ENCODE data around the gene HTR4. TPM values are rescaled to one million over a fixed set of nuclear protein-coding genes. Genes with fewer than 3 reads are reported as not detected.

HTR4 gene
- total RNA-seq, 1 donor from 2014 or later: not detected

DNA sequence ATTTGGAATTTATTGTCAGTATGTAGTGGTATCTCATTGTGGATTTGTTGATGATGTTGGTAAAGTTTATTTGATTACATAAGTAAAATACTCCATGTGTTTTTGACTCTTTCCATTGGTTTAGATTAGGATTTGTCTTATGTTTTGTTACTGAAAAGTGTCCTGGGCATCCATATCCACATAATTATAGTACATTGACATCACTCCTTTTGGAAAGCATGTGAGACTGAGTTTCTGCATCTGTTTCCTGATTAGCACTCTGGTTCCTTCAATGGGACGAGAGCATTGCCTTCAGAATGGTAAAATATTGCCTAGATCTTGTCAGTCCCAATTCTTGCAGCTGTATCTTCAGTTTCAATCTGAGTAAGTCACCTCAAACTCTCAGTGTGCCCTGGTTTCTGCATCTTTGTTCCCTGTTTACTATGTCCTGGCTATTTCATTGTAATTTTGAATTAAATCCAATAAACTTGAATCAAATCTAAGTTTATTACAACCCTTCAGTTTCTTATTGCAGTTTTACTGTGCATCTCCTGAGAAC is 142.4 kb downstream of the HTR4 start:
- Mint-ChIP-seq H3K4me3 (ENCODE audit: unreplicated experiment) (no peak overlapping the region), H3K27ac (ENCODE audit: unreplicated experiment) (no peak overlapping the region)

DNA sequence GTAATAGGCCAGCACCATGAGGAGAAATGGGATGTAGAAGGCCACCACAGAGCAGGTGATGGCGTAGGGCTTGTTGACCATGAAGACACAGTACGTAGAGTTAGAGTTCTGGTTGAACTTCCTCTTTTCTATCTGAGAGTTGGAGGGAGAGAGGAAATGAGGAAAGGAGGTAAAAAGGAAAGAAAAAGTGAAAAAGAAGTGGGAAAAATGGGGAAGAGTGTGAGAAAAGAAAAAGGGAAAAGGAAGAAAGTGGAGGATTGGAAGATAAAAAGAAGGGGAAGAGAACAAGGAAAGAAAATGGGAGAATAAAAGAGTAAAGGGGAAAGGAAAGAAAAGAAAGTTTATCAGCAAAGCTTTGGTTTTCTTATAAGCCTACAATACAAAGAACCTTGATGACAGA is 144.4 kb downstream of the HTR4 start:
- H3K36me3 Mint-ChIP-seq (ENCODE audit: low read depth): no peaks in the 10 kb centered on the region
- no peaks in the 10 kb centered on the region for H3K4me1 Mint-ChIP-seq (ENCODE audit: low read depth)
- H3K27me3 Mint-ChIP-seq (ENCODE audit: low read depth): peaks cover 9% of the 10 kb centered on the region

More for the DNA sequence above, 142.4 kb downstream of the HTR4 start:
- Mint-ChIP-seq H3K27me3 (ENCODE audit: low read depth) (peaks cover 9% of the 10 kb centered on the region), H3K4me1 (ENCODE audit: low read depth) (no peaks in the 10 kb centered on the region), H3K9me3 (ENCODE audit: low read depth) (peaks cover 6% of the 10 kb centered on the region), H3K36me3 (ENCODE audit: low read depth) (no peaks in the 10 kb centered on the region)
- TF ChIP-seq, protein P1, sequence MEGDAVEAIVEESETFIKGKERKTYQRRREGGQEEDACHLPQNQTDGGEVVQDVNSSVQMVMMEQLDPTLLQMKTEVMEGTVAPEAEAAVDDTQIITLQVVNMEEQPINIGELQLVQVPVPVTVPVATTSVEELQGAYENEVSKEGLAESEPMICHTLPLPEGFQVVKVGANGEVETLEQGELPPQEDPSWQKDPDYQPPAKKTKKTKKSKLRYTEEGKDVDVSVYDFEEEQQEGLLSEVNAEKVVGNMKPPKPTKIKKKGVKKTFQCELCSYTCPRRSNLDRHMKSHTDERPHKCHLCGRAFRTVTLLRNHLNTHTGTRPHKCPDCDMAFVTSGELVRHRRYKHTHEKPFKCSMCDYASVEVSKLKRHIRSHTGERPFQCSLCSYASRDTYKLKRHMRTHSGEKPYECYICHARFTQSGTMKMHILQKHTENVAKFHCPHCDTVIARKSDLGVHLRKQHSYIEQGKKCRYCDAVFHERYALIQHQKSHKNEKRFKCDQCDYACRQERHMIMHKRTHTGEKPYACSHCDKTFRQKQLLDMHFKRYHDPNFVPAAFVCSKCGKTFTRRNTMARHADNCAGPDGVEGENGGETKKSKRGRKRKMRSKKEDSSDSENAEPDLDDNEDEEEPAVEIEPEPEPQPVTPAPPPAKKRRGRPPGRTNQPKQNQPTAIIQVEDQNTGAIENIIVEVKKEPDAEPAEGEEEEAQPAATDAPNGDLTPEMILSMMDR (IDR thresholded peaks at IDR 0.05): no peak
- no peak for DNase-seq (ENCODE audit: low spot score)

DNA sequence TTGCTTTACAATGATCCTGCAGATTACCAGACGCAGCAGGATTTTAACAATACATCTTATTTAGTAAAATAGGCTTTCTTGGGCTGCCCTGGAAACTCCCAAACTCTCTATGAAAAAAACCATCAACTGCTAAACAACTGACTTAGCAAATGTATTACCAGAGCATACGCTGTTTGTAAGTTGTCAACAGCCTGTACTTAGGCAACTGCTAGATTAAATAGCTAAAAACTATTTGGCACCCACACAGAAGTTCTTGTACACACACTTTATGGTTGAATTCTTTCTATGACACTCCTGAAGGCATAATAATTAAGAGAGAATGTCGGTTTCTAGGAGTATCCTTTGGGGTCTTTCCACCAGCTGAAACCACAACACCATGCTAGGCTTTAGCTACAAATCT is 146.7 kb downstream of the HTR4 start:
- peaks cover 5% of the 10 kb centered on the region for H3K9me3 Mint-ChIP-seq (ENCODE audit: low read depth)
- no peak overlapping the region for H3K27ac Mint-ChIP-seq (ENCODE audit: unreplicated experiment)
- TF ChIP-seq, protein P1 (IDR thresholded peaks at IDR 0.05): no peak
- no peaks in the 10 kb centered on the region for H3K36me3 Mint-ChIP-seq (ENCODE audit: low read depth)
- H3K27me3 Mint-ChIP-seq (ENCODE audit: low read depth): peaks cover 16% of the 10 kb centered on the region
- no peak overlapping the region for H3K4me3 Mint-ChIP-seq (ENCODE audit: unreplicated experiment)
- no peak for DNase-seq (ENCODE audit: low spot score)
- no peaks in the 10 kb centered on the region for H3K4me1 Mint-ChIP-seq (ENCODE audit: low read depth)

More for the DNA sequence above, 144.4 kb downstream of the HTR4 start:
- H3K4me3 Mint-ChIP-seq (ENCODE audit: unreplicated experiment): no peak overlapping the region
- TF ChIP-seq, protein P1 (IDR thresholded peaks at IDR 0.05): no peak
- H3K9me3 Mint-ChIP-seq (ENCODE audit: low read depth): peaks cover 5% of the 10 kb centered on the region
- no peak for DNase-seq (ENCODE audit: low spot score)
- no peak overlapping the region for H3K27ac Mint-ChIP-seq (ENCODE audit: unreplicated experiment)

DNA sequence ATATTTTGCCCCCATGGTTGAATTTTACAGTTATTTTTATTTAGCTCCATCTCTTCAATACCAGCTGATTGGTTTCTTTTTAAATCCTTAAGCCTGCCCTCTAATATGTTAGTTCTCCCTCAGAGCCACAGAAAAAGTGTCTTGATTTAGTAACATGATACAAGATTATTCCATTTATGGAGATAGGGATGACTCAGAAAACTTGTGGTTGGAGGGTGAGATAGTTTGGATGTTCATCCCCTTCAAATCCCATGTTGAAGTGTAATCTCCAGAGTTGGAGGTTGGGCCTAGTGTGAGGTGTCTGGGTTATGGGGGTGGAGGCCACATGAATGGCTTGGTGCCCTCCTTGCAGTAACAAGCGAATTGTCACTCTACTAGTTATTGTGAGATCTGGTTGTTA is 154.9 kb downstream of the HTR4 start:
- no peaks in the 10 kb centered on the region for H3K36me3 Mint-ChIP-seq (ENCODE audit: low read depth)
- no peak for DNase-seq (ENCODE audit: low spot score)
- H3K9me3 Mint-ChIP-seq (ENCODE audit: low read depth): no peaks in the 10 kb centered on the region
- peaks cover 23% of the 10 kb centered on the region for H3K27me3 Mint-ChIP-seq (ENCODE audit: low read depth)
- TF ChIP-seq, protein P1 (IDR thresholded peaks at IDR 0.05): no peak
- no peaks in the 10 kb centered on the region for H3K4me1 Mint-ChIP-seq (ENCODE audit: low read depth)
- no peak overlapping the region for H3K27ac Mint-ChIP-seq (ENCODE audit: unreplicated experiment)
- no peak overlapping the region for H3K4me3 Mint-ChIP-seq (ENCODE audit: unreplicated experiment)

DNA sequence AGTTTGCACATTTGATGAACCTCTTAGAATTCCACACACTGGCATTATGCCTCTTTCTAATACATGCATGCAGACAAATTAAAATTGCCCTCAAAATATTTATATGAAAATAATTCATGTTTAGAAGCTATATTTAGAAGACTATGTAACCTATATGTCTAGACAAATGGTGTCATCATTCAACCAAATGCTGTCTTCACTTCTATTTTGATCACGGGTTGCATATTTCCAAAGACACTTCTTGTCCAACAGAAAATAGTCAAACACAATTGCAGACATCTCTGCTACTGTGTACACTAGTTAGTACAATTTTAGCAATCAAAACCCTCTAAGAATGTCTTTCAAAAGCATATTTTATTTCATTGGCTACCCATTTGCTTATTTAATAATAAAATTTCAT is 156.6 kb downstream of the HTR4 start:
- Mint-ChIP-seq H3K4me3 (ENCODE audit: unreplicated experiment) (no peak overlapping the region), H3K27me3 (ENCODE audit: low read depth) (peaks cover 23% of the 10 kb centered on the region), H3K27ac (ENCODE audit: unreplicated experiment) (no peak overlapping the region), H3K4me1 (ENCODE audit: low read depth) (no peaks in the 10 kb centered on the region), H3K36me3 (ENCODE audit: low read depth) (no peaks in the 10 kb centered on the region), H3K9me3 (ENCODE audit: low read depth) (no peaks in the 10 kb centered on the region)
- DNase-seq (ENCODE audit: low spot score): no peak
- TF ChIP-seq, protein P1 (IDR thresholded peaks at IDR 0.05): no peak

Measured in chondrocyte (in vitro differentiated cells).